Ishikawa (cell line): ENCODE results near the gene TFAP2A.

Experiments used
- CEBPB ChIP-seq: IDR thresholded peaks from 2 replicates; pipeline ENCODE4 v1.6.1; 2012
- CREB1 ChIP-seq: IDR thresholded peaks from 2 replicates; pipeline ENCODE4 v1.6.1; 2012; ENCODE audit warnings: low read depth
- EGR1 ChIP-seq: IDR thresholded peaks from 2 replicates; pipeline ENCODE4 v1.6.1; 2012
- EP300 ChIP-seq: IDR thresholded peaks from 2 replicates; pipeline ENCODE4 v1.6.1; 2012; ENCODE audit warnings: borderline replicate concordance
- FOXM1 ChIP-seq: IDR thresholded peaks from 2 replicates; pipeline ENCODE4 v1.6.1; 2012; ENCODE audit warnings: low read depth, borderline replicate concordance
- MAX ChIP-seq: IDR thresholded peaks from 2 replicates; pipeline ENCODE4 v1.6.1; 2012
- NFIC ChIP-seq: IDR thresholded peaks from 2 replicates; pipeline ENCODE4 v1.6.1; 2012
- RAD21 ChIP-seq: IDR thresholded peaks from 2 replicates; pipeline ENCODE4 v1.6.1; 2012; ENCODE audit warnings: low read depth
- TAF1 ChIP-seq: IDR thresholded peaks from 2 replicates; pipeline ENCODE4 v1.6.1; 2012; ENCODE audit warnings: low read depth, mild to moderate bottlenecking
- TCF12 ChIP-seq: IDR thresholded peaks from 2 replicates; pipeline ENCODE4 v1.6.1; 2012; ENCODE audit warnings: low read depth
- TEAD4 ChIP-seq: IDR thresholded peaks from 2 replicates; pipeline ENCODE4 v1.6.1; 2012
- YY1 ChIP-seq: IDR thresholded peaks from 2 replicates; pipeline ENCODE4 v1.6.1; 2012; ENCODE audit warnings: low read depth
- ZBTB7A ChIP-seq: IDR thresholded peaks from 2 replicates; pipeline ENCODE4 v1.6.1; 2012; ENCODE audit warnings: low read depth
- TF ChIP-seq, protein P1 (sequence below): IDR thresholded peaks from 2 replicates; pipeline ENCODE4 v1.6.1; 2012; ENCODE audit warnings: low read depth, mild to moderate bottlenecking
- TF ChIP-seq, protein P2 (sequence below): IDR thresholded peaks from 2 replicates; pipeline ENCODE4 v1.6.1; 2012

Gene TFAP2A

DNA sequence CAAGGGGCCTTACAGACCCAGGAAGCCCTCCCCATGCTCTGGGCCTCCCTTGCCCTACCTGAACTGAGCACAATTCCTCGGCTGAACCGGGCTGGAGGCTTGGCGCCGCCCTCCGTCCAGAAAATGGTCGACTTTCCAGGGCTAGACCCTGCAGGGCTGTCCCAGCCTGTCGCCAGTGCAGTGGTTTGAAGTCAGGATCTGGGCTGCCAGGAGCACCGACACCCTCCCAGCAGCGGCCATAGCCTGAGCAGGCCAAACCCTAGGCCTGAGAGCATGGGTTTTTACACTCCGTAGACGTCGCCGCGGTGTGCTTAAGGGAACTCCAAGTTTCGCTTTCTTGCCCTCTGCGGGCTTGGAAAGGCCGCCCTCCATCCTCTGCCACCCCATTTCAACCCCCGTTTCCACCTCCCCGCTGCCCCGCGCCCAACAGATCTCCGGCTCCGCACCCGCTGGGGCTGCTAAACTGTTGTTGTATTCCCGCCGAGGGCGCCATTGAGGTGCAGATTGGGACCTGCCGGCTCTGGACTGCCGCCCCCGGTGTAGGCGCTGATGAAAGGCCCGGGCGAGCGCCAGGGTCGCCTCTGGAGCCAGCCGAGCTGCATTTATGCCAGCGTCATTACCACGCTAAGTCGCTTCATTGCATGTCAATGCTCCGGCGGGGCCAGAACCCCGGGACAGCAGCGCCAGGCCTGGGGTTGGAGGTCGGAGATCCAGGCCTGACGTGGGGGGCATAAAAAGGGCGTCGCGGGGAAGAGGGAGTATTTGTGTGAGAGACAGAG, 2.2 kb upstream of the TFAP2A start:
- TF ChIP-seq, protein P1, sequence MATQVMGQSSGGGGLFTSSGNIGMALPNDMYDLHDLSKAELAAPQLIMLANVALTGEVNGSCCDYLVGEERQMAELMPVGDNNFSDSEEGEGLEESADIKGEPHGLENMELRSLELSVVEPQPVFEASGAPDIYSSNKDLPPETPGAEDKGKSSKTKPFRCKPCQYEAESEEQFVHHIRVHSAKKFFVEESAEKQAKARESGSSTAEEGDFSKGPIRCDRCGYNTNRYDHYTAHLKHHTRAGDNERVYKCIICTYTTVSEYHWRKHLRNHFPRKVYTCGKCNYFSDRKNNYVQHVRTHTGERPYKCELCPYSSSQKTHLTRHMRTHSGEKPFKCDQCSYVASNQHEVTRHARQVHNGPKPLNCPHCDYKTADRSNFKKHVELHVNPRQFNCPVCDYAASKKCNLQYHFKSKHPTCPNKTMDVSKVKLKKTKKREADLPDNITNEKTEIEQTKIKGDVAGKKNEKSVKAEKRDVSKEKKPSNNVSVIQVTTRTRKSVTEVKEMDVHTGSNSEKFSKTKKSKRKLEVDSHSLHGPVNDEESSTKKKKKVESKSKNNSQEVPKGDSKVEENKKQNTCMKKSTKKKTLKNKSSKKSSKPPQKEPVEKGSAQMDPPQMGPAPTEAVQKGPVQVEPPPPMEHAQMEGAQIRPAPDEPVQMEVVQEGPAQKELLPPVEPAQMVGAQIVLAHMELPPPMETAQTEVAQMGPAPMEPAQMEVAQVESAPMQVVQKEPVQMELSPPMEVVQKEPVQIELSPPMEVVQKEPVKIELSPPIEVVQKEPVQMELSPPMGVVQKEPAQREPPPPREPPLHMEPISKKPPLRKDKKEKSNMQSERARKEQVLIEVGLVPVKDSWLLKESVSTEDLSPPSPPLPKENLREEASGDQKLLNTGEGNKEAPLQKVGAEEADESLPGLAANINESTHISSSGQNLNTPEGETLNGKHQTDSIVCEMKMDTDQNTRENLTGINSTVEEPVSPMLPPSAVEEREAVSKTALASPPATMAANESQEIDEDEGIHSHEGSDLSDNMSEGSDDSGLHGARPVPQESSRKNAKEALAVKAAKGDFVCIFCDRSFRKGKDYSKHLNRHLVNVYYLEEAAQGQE, result no peak
- no peak for TF ChIP-seq MAX
- no peak for TF ChIP-seq CEBPB
- TF ChIP-seq TCF12, result no peak
- no peak for TF ChIP-seq EP300
- TF ChIP-seq NFIC, result no peak
- no peak for TF ChIP-seq EGR1

DNA sequence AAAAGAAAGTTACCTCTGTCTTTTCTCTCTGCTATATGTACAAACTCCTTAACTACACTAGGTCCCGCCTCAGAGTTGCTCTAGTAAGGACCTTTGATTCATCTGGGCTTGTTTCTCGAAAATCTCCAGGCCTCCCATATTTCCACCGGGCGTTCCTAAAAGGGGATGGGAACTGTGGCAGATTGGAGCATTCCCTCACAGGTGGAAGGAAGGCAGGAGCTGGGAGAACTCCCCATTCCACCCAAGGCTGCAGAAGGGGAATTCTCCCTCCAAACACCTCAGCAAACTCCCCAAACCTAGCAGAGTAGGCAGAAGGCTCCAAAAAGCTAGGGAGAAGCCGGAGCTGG, 1.6 kb upstream of the TFAP2A start:
- no peak for TF ChIP-seq TCF12
- TF ChIP-seq ZBTB7A, result no peak
- TF ChIP-seq FOXM1, result no peak
- TF ChIP-seq, protein P1, result no peak
- no peak for TF ChIP-seq CREB1
- no peak for TF ChIP-seq EGR1
- TF ChIP-seq TAF1, result no peak
- TF ChIP-seq, protein P2, sequence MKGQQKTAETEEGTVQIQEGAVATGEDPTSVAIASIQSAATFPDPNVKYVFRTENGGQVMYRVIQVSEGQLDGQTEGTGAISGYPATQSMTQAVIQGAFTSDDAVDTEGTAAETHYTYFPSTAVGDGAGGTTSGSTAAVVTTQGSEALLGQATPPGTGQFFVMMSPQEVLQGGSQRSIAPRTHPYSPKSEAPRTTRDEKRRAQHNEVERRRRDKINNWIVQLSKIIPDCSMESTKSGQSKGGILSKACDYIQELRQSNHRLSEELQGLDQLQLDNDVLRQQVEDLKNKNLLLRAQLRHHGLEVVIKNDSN, result no peak

DNA sequence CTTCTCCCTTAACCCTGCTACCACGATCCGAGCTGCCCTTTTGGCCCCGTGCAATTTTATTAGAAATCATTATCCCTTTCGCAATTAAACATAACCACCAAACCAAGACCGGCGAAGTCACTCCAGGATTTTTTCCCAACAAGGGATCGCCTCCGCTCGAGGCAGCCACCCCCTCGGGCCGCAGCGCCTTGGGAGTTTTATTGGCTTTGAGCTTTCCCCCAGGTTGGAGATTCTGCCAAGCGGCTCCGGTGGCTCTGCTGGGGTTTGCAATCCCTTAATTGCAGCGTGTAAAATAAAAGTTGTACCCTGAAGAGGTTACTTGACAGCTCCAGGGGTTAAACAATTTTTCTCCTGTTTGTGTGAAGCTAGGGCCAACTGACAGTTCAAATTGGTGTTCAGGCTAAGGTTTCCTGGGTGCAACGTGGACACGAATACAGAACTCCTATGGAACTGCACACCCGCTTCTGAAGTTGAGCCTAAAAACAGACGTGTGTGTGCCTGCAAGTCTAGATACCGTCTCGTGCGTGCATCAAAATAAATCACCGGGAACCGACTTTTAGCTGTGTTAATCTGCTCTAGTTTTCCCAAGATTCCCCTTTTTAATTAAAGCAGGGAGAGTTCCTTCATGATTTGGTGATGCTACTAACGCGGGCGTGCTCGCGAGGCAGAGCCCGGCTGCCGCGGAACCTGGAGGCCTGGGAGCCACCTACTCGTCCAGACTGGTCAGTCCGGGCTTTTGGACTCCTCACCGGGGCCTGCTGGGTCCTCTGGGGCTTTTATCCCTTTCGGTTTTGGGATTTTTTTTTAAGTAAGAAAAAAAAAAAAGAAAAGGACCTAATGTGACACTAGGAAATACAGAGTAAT, 975 bp upstream of the TFAP2A start:
- TF ChIP-seq RAD21, result no peak
- no peak for TF ChIP-seq TCF12
- no peak for TF ChIP-seq TAF1
- TF ChIP-seq ZBTB7A, result no peak
- TF ChIP-seq CEBPB, result no peak
- TF ChIP-seq, protein P1, result no peak
- TF ChIP-seq EGR1, result no peak
- no peak for TF ChIP-seq CREB1
- no peak for TF ChIP-seq NFIC
- no peak for TF ChIP-seq YY1
- TF ChIP-seq TEAD4, result no peak

- TF ChIP-seq EGR1 (no peak), RAD21 (no peak), ZBTB7A (no peak), YY1 (no peak), EP300 (no peak), NFIC (no peak), TCF12 (no peak)
- TF ChIP-seq, protein P2, result no peak
Observed at GRCh38 chr6:10413850-10414738, 780 bp downstream of the TFAP2A start.
